Neutrophil (primary cell): ENCODE measurements around the gene GNAL.
A peak's percentile ranks its signal among the peaks of the same experiment; 100 is the strongest.

Experiments
- H3K27ac ChIP-seq: fragments of 200-600 bp; sonication (generic); 2 replicates; pipeline ENCODE4 v1.5.1; 2016; ENCODE audit warnings: mild to moderate bottlenecking, moderate library complexity
- H3K27me3 ChIP-seq: fragments of 200-600 bp; sonication (generic); 2 replicates; pipeline ENCODE4 v1.6.0; 2016; ENCODE audit warnings: mild to moderate bottlenecking
- H3K36me3 ChIP-seq: fragments of 200-600 bp; sonication (generic); 2 replicates; pipeline ENCODE4 v1.5.1; 2017
- H3K4me1 ChIP-seq, 2 experiments: fragments of 200-600 bp in 1 of 2; sonication (generic) in 1 of 2; 1 replicate in 1 of 2; 2 replicates in 1 of 2; pipeline versions ENCODE4 v1.5.1 to v1.6.1; 2013 to 2016; ENCODE audit warnings: low read depth in 1 of 2, low read length in 1 of 2, mild to moderate bottlenecking in 1 of 2, moderate library complexity in 1 of 2; ENCODE audit not compliant: control insufficient read depth in 1 of 2, insufficient read depth in 1 of 2
- H3K4me3 ChIP-seq, 2 experiments: fragments of 200-600 bp in 1 of 2; sonication (generic) in 1 of 2; 1 replicate in 1 of 2; 2 replicates in 1 of 2; pipeline ENCODE4 v1.5.1; 2013 to 2016; ENCODE audit warnings: low read depth in 1 of 2, low read length in 1 of 2, mild to moderate bottlenecking in 1 of 2, moderate library complexity in 1 of 2
- H3K9me3 ChIP-seq: fragments of 200-600 bp; sonication (generic); 2 replicates; pipeline ENCODE4 v1.5.1; 2016
- CTCF ChIP-seq: fragments of 200-600 bp; sonication (generic); IDR thresholded peaks from 2 replicates; pipeline ENCODE4 v1.5.1; 2016; ENCODE audit warnings: antibody characterized with exemption

The GNAL gene

DNA sequence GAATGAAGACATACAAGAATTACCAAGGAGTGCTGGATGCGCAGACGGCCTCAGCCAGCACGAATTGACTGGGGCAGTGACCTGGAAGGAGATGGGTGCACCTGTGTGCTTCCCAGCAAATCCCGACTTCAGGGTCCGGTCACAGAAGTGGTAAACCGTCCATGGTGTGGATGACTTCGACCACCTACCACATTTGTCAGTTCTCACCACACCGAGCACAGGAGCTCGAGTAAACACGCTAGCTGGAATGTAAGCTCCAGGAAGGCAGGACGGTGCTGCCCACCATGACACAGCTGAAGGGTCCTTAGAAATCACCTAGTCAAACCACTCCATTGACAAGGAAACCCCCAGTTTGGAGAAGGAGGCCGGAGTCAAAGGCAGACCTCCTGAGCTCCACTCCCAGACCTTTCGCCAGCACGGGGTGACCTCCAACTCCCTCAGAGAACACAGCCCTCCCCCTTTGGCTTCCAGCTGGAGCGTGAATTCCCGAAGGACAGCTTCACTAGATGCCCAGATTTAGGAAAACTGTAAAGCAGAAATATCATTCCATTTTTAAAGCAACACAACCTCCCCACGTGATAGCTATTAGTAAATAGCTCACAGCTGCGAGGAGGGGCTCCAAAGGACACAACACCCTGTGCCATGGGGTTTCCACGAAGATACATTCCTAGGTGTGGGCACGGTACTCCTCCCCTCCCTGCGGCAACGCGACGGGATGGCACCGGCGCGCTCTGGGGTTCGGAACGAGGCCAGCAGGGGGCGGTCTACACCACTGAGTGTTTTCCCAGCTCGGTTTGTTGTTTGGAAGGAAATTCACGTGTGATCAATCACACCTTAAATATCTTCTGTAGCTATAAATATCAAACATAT, 34.1 kb upstream of the GNAL start:
- TF ChIP-seq CTCF, result peak; percentile 26
- H3K27me3 ChIP-seq, result peaks cover 66% of the 10 kb centered on the region
- H3K27ac ChIP-seq, result no peak overlapping the region
- no peaks in the 10 kb centered on the region for H3K36me3 ChIP-seq
- no peaks in the 10 kb centered on the region for H3K4me1 ChIP-seq
- H3K9me3 ChIP-seq, result no peaks in the 10 kb centered on the region
- H3K4me3 ChIP-seq, result no peak overlapping the region

GRCh38 chr18:11655606-11655932, 33.5 kb upstream of the GNAL start:
- Histone ChIP-seq H3K9me3 (no peaks in the 10 kb centered on the region), H3K27me3 (peaks cover 66% of the 10 kb centered on the region), H3K27ac (no peak overlapping the region), H3K36me3 (no peaks in the 10 kb centered on the region), H3K4me3 (no peak overlapping the region), H3K4me1 (no peaks in the 10 kb centered on the region)
- no peak for TF ChIP-seq CTCF

DNA sequence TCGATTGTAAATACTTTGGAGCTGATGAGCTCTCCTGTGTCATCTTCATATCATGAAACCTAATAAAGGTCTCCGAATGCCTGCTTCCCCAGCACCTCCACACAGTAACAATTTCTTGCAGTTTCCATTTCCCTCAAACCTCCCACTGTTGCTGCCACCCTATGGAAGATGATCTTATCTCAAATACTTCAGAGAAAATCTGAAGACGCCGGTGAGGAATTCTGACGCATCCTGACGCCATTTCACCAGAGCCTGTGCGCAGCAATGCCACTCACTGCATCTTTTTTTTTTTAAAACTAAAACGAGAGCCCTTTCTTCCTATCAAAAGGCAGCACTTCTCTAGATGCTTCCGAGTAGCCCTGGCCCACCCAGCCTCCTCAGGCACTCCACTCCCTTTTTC, 31.9 kb upstream of the GNAL start:
- Histone ChIP-seq H3K27me3 (peaks cover 55% of the 10 kb centered on the region), H3K27ac (no peak overlapping the region), H3K4me1 (no peaks in the 10 kb centered on the region), H3K9me3 (no peaks in the 10 kb centered on the region), H3K4me3 (no peak overlapping the region), H3K36me3 (no peaks in the 10 kb centered on the region)
- no peak for TF ChIP-seq CTCF

- no peaks in the 10 kb centered on the region for H3K9me3 ChIP-seq
- H3K27me3 ChIP-seq, result peaks cover 51% of the 10 kb centered on the region
- no peaks in the 10 kb centered on the region for H3K4me1 ChIP-seq
- no peak for TF ChIP-seq CTCF
- no peak overlapping the region for H3K27ac ChIP-seq
- no peaks in the 10 kb centered on the region for H3K36me3 ChIP-seq
- no peak overlapping the region for H3K4me3 ChIP-seq
Observed at GRCh38 chr18:11657554-11657953, 31.5 kb upstream of the GNAL start.

DNA sequence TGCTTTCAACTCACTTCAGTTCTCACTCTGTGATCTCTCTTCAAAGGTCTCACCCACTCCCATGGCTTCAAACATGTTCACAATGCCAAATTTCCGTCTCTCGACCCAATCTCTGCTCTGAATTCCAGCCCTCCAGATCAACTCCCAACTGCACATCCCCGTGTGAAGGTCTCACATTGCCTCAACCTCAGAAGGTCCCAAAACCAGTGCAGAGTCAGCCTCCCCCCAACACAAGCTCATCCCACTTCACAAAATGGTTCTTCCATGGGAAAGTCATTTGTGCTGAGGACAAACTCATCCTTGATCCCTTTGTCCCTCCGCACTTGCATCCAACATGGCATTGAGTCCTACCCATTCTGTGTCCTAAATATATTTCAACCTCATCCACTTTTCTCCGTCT, 31.0 kb upstream of the GNAL start:
- Histone ChIP-seq H3K27me3 (peaks cover 46% of the 10 kb centered on the region), H3K4me3 (no peak overlapping the region), H3K36me3 (no peaks in the 10 kb centered on the region), H3K4me1 (no peaks in the 10 kb centered on the region), H3K9me3 (no peaks in the 10 kb centered on the region), H3K27ac (no peak overlapping the region)
- TF ChIP-seq CTCF, result no peak
